LNCAP (cell line): Measurements from ENCODE around the gene GAGE1.
"Not testable (repeated sequence)": the region's sequence is repeated elsewhere in the genome, so short reads cannot be mapped to it uniquely, and the experiment has no call there.

Source experiments
- TF ChIP-seq, protein P1 (sequence below): fragments of 450-650 bp; IDR thresholded peaks from 2 replicates; pipeline ENCODE4 v1.5.1; 2017; ENCODE audit warnings: mild to moderate bottlenecking

Gene GAGE1, protein sequence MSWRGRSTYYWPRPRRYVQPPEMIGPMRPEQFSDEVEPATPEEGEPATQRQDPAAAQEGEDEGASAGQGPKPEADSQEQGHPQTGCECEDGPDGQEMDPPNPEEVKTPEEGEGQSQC

DNA sequence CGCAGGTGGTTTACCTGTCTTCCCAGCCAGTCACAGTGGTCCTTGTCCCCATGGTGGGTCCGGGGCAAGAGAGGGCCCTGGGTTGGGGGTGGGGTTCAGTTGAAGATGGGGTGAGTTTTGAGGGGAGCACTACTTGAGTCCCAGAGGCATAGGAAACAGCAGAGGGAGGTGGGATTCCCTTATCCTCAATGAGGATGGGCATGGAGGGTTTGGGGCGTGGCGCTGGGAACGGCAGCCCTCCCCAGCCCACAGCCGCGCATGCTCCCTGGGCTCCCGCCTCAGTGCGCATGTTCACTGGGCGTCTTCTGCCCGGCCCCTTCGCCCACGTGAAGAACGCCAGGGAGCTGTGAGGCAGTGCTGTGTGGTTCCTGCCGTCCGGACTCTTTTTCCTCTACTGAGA, at the start of gene GAGE1:
Gene GAGE1 (plus strand): TSS at position 301 of the 400 bp plus-strand sequence. CDS start 1,155 bp downstream, outside the sequence.
- TF ChIP-seq, protein P1, sequence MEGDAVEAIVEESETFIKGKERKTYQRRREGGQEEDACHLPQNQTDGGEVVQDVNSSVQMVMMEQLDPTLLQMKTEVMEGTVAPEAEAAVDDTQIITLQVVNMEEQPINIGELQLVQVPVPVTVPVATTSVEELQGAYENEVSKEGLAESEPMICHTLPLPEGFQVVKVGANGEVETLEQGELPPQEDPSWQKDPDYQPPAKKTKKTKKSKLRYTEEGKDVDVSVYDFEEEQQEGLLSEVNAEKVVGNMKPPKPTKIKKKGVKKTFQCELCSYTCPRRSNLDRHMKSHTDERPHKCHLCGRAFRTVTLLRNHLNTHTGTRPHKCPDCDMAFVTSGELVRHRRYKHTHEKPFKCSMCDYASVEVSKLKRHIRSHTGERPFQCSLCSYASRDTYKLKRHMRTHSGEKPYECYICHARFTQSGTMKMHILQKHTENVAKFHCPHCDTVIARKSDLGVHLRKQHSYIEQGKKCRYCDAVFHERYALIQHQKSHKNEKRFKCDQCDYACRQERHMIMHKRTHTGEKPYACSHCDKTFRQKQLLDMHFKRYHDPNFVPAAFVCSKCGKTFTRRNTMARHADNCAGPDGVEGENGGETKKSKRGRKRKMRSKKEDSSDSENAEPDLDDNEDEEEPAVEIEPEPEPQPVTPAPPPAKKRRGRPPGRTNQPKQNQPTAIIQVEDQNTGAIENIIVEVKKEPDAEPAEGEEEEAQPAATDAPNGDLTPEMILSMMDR = not testable (repeated sequence)

DNA sequence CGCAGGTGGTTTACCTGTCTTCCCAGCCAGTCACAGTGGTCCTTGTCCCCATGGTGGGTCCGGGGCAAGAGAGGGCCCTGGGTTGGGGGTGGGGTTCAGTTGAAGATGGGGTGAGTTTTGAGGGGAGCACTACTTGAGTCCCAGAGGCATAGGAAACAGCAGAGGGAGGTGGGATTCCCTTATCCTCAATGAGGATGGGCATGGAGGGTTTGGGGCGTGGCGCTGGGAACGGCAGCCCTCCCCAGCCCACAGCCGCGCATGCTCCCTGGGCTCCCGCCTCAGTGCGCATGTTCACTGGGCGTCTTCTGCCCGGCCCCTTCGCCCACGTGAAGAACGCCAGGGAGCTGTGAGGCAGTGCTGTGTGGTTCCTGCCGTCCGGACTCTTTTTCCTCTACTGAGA, 47.8 kb upstream of the GAGE1 start, which contains the start of gene GAGE12E:
Gene GAGE12E (plus strand): TSS at position 301 of the 400 bp plus-strand sequence. CDS start 1,155 bp downstream, outside the sequence.
- TF ChIP-seq, protein P1 = not testable (repeated sequence)

DNA sequence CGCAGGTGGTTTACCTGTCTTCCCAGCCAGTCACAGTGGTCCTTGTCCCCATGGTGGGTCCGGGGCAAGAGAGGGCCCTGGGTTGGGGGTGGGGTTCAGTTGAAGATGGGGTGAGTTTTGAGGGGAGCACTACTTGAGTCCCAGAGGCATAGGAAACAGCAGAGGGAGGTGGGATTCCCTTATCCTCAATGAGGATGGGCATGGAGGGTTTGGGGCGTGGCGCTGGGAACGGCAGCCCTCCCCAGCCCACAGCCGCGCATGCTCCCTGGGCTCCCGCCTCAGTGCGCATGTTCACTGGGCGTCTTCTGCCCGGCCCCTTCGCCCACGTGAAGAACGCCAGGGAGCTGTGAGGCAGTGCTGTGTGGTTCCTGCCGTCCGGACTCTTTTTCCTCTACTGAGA, 38.3 kb upstream of the GAGE1 start, which contains the start of gene GAGE12F:
Gene GAGE12F (plus strand): TSS at position 301 of the 400 bp plus-strand sequence. CDS start 1,155 bp downstream, outside the sequence.
- TF ChIP-seq, protein P1 = not testable (repeated sequence)

DNA sequence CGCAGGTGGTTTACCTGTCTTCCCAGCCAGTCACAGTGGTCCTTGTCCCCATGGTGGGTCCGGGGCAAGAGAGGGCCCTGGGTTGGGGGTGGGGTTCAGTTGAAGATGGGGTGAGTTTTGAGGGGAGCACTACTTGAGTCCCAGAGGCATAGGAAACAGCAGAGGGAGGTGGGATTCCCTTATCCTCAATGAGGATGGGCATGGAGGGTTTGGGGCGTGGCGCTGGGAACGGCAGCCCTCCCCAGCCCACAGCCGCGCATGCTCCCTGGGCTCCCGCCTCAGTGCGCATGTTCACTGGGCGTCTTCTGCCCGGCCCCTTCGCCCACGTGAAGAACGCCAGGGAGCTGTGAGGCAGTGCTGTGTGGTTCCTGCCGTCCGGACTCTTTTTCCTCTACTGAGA, 28.7 kb upstream of the GAGE1 start, which contains the start of gene GAGE12G:
Gene GAGE12G (plus strand): TSS at position 301 of the 400 bp plus-strand sequence. CDS start 1,155 bp downstream, outside the sequence.
- TF ChIP-seq, protein P1 = not testable (repeated sequence)

DNA sequence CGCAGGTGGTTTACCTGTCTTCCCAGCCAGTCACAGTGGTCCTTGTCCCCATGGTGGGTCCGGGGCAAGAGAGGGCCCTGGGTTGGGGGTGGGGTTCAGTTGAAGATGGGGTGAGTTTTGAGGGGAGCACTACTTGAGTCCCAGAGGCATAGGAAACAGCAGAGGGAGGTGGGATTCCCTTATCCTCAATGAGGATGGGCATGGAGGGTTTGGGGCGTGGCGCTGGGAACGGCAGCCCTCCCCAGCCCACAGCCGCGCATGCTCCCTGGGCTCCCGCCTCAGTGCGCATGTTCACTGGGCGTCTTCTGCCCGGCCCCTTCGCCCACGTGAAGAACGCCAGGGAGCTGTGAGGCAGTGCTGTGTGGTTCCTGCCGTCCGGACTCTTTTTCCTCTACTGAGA, 19.2 kb upstream of the GAGE1 start, which contains the start of gene GAGE12H:
Gene GAGE12H (plus strand): TSS at position 301 of the 400 bp plus-strand sequence. CDS start 1,155 bp downstream, outside the sequence.
- TF ChIP-seq, protein P1 = not testable (repeated sequence)

DNA sequence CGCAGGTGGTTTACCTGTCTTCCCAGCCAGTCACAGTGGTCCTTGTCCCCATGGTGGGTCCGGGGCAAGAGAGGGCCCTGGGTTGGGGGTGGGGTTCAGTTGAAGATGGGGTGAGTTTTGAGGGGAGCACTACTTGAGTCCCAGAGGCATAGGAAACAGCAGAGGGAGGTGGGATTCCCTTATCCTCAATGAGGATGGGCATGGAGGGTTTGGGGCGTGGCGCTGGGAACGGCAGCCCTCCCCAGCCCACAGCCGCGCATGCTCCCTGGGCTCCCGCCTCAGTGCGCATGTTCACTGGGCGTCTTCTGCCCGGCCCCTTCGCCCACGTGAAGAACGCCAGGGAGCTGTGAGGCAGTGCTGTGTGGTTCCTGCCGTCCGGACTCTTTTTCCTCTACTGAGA, 9.6 kb upstream of the GAGE1 start, which contains the start of gene GAGE2A:
Gene GAGE2A (plus strand): TSS at position 301 of the 400 bp plus-strand sequence. CDS start 1,155 bp downstream, outside the sequence.
- TF ChIP-seq, protein P1 = not testable (repeated sequence)

DNA sequence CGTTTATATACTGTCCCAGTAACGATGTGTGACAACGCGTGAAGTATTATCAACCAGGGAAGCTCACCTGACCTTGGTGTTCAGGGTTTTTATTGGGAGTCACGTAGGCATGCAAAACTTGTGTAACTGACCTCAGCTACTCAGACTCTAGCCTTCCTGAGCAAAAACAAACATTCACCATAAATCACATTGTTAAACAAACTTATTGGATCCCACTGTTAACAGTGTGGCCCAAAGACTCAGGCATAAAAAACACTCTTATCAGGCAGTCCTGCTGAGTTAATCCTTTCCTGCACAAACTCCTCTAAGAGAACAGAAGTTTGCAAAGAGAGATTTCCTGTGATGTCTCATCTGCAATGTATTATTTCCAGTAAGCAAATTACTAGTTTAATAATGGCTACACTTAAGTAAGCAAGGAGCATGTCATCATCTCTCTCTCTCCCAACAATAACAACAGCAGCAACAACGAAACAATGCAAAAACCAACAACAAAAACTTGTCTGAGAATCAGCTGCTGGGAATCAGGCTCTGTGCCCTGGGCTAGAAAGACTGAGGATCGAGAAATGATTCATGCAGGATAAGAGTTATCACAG, 12.0 kb downstream of the GAGE1 start:
- TF ChIP-seq, protein P1 = no peak
